Stimulated activated CD8-positive, alpha-beta memory T cell treated with anti-CD3 and anti-CD28 coated beads, Interleukin-4, amount 100 ng/mL, for 24 hours (primary cell): Measurements from ENCODE around the gene APOL3.
"Not testable (repeated sequence)": the region's sequence is repeated elsewhere in the genome, so short reads cannot be mapped to it uniquely, and the experiment has no call there.

ENCODE experiments used
- DNase-seq: peaks from one replicate; pipeline ENCODE4 v3.0.0-alpha.2; 2020; ENCODE audit warnings: low read depth

Gene APOL3

DNA sequence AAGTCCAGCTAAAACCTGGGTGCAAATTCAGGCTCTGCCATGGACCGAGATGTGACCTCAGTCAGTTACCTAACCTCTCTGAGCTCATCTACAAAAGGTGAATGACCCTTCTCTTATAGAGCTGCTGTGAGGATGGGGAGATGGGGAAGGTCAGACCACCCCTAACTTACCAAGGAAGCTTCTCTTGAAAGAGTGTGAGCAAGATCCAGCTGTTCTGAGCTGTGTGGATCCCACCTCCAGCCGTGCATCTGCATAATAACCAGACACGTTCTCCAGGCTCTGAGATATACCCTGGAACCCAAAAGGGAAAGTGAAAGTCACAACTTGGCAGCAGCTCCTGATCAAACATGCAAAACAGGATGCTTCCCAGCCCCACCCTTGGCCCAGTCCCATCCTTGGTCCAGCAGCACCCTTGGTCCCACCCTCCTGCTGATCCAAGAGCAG, at the start of gene APOL3:
Gene APOL3, minus strand, starts transcription at position 257 of the 444 bp plus-strand sequence. CDS start 11,700 bp downstream, outside the sequence.
- no peak for DNase-seq

GRCh38 chr22:36210224-36210623, 49.7 kb upstream of the APOL3 start:
- DNase-seq, result no peak

- not testable (repeated sequence) for DNase-seq
Measured at GRCh38 chr22:36209488-36209908, 48.9 kb upstream of the APOL3 start.

- no peak for DNase-seq
Measured at GRCh38 chr22:36208914-36209313, 48.4 kb upstream of the APOL3 start.

DNA sequence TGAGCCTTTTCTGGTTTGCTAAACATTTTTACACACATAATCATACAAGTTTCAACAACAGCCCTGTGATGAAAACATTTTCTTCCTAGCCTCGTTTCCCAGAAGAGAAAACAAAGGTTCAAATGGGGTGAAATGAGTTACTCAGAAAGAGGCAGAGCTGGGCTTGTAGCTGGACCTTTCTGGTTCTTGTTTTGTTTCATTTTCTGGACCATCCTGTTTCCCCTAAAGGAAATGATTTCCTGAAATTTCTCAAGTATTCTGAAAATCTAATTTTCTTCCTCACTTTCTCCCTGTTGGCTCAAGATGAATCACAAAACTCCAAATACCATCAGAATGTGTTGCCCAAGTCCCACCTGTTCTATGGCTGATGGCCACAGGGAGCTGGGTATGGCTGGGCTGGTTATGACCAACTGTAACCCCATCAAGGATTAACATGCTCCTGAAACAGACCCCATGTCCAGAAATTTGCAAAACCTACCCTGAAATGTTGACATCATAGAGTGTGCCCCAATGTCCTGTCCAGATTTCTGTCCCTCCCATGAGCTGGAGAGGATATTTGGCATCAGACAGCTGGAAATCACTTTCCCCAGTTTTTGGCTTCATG, 47.7 kb upstream of the APOL3 start:
- no peak for DNase-seq

GRCh38 chr22:36206255-36206654, 45.7 kb upstream of the APOL3 start:
- DNase-seq, result no peak

DNA sequence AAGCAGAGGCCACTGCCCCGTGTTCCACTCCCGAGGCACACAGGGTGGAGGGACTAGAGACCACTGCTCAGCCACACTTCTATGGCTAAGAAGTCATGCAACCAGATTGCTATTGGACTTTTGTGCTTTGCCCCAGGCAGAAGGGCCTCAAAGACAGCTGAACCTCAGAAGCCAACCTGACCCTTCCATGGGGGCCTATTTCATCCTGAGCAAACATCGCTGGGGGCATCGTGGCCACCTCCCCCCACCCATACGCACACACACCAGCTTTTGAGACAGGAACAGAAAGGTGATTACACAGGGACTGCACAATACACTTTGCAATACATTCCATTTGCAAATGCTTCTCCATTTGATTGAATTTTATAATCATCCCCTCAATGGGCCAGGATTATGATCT, 45.0 kb upstream of the APOL3 start:
- not testable (repeated sequence) for DNase-seq

- DNase-seq, result no peak
Measured at GRCh38 chr22:36204632-36205015, 44.1 kb upstream of the APOL3 start.

GRCh38 chr22:36204001-36204631, 43.6 kb upstream of the APOL3 start:
- no peak for DNase-seq

DNA sequence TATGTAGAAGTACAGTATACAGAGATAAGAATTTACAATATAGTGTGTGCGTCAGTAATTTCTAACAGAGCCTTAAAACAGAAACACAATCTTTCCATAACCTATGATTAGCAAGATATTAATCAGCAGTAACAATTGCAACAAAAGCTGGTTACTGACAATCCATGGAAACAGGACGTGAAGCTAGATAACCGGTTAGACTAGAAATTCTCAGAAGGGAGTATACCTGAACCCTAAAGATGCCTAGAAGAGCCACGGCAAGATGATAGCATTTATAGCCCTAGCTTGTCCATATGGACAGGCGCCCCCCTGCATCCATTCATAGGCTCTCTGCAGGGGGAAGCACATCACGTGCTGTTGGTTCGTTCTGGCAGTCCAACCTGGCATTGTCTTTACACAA, 42.9 kb upstream of the APOL3 start:
- DNase-seq, result not testable (repeated sequence)

GRCh38 chr22:36202906-36203305, 42.4 kb upstream of the APOL3 start:
- DNase-seq, result not testable (repeated sequence)

DNA sequence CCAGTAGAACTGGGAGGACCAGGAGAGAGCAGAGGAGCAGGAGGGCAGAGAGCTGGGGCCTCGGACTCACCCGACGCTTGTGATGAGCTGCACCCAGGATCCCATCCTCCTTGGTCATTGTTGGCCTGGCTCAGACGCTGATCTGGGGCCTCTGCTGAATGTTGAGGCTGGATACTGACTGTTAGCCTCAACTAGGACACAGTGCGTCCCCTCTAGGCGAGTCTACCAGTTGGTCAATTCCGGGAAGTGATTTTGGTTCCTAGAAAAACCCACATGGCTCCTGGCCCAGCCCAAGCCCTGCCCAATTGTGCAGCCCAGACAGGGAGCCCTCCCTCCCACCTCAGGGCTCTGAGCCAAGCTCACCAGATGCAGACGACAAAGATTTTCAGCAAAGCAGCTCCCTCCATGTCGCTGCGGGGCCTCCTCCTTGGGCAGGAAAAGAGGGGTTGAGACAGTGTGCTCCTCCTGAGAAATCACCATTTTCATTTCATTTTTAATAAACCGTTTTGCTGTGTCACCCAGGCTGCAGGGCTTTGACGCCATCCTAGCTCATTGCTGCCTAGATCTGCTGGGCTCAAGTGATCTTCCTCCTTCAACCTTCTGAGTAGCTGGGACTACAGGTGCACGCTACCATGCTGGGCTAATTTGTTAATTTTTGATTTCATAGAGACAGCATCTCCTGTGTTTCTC, 41.2 kb upstream of the APOL3 start, which contains the start of gene APOL4:
Gene APOL4, minus strand, starts transcription at position 180 of the 690 bp plus-strand sequence. Its CDS starts 75 bp downstream, at position 105.
- no peak for DNase-seq

GRCh38 chr22:36201025-36201424, 40.5 kb upstream of the APOL3 start:
- DNase-seq, result not testable (repeated sequence)

DNA sequence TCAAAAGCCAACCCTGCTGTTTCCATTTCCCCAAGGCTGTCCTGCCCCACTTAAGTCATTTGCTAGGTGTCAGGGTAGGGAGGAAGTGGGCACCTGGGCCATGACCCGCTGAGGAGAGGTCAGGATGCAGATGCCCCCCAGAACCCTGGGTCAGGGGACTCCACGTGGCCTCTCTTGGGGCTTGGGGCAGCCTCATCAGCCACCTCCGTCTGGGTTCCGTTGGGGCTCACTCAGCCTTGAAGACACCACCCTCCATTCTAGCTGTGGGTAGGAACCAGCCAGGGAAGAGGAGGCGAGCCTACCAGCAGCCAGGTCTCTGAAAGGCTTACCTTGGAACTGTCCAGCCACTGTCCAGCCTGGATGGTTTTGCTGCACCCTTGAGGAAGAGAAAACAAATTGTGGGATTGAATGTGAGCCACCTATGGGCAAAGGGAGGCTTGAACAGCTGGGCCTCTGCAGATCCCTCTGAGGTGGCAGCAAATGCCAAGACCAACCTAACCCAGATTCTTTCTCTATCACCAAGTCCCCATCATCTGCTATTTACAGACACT, 38.5 kb upstream of the APOL3 start:
- no peak for DNase-seq

- no peak for DNase-seq
Measured at GRCh38 chr22:36198536-36198935, 38.0 kb upstream of the APOL3 start.

GRCh38 chr22:36197514-36198146, 37.1 kb upstream of the APOL3 start:
- no peak for DNase-seq

DNA sequence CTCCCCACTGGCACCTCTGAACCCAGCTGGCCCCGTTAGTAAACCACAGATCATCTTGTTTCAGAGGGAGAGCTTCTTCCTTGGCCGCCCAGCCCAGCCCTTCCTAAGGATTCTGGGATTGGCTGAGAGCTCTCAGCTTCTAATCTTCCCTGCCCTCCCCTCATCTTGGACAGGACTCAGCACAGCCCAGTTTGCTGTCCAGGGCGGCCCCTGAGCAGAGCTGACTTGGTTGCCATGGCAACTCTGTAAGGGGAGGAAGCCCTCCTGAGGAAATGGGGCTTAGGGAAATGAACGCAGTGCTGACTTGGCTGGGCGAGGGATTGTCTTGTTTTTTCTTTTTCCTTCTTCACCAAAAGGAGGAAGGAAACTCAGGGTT, 36.5 kb upstream of the APOL3 start:
- no peak for DNase-seq

GRCh38 chr22:36196254-36197064, 35.9 kb upstream of the APOL3 start:
- no peak for DNase-seq

GRCh38 chr22:36194971-36195370, 34.4 kb upstream of the APOL3 start:
- peak; percentile 22 for DNase-seq

GRCh38 chr22:36194385-36194784, 33.8 kb upstream of the APOL3 start:
- DNase-seq, result no peak

DNA sequence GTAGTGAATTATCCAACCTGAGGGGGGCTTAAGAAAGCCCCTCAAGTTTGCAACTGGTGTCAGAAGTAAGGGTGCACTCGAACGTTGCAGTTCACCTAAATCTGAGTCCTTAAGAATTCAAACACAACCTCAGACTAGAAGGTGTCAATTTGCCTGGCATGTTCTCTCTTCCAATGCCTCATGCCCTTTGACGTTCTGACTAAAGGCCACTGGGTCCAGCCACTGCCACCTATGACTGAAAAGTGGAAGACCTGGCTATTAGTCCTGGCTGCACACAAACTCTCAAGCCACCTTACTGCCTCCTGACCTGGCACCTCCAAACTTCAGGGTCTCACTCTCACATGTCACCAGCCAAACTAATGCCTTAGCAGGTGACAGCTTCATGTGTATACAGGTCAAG, 33.0 kb upstream of the APOL3 start:
- DNase-seq, result no peak

- no peak for DNase-seq
Measured at GRCh38 chr22:36193171-36193570, 32.6 kb upstream of the APOL3 start.
